ENCODE measurements around the gene RYR1.

RYR1 gene

GRCh38 chr19:38632476-38633213, 199.2 kb downstream of the RYR1 start:
- H3K27ac ChIP-seq: no peak overlapping the region; the same call in 1 of the 2 replicates
- TF ChIP-seq ZFX (IDR thresholded peaks at IDR 0.05; ENCODE audit: borderline replicate concordance): no peak

GRCh38 chr19:38634757-38635482, 201.4 kb downstream of the RYR1 start:
- peak overlapping the region; percentile 44; the same call in 1 of the 2 replicates for H3K27ac ChIP-seq
- TF ChIP-seq ZFX (IDR thresholded peaks at IDR 0.05; ENCODE audit: borderline replicate concordance): no peak
- peak; percentile 97 for TF ChIP-seq CTCF (IDR thresholded peaks at IDR 0.05)

GRCh38 chr19:38635483-38636399, 202.2 kb downstream of the RYR1 start:
- TF ChIP-seq CTCF (IDR thresholded peaks at IDR 0.05) (no peak), ZFX (IDR thresholded peaks at IDR 0.05; ENCODE audit: borderline replicate concordance) (no peak)
- peak overlapping the region; percentile 44 for H3K27ac ChIP-seq

Data from 22Rv1 (cell line).